ENCODE data around the gene CDC42BPB.

Gene CDC42BPB

DNA sequence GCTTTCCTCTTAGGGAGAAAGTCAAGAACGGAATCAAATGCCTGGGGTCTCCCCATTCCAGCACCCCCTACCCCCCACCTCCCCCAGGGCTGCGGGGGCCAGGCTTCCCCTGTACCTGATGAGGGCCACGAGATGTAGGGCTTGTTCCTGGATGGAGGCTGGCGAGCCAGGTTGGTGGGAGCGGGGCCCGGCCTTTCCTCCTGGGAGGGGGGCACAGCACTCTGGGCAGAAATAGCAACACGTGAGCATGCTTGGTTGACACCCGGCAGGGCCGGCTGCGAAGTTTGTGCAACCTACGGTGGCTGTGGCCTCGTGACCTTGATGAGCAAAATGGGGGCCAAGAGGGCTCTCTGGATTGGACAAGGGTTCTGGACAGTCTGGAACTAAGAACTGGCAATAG is 119.2 kb downstream of the CDC42BPB start:
- H3K27ac ChIP-seq (ENCODE audit: low read depth, low read length), result no peak overlapping the region

DNA sequence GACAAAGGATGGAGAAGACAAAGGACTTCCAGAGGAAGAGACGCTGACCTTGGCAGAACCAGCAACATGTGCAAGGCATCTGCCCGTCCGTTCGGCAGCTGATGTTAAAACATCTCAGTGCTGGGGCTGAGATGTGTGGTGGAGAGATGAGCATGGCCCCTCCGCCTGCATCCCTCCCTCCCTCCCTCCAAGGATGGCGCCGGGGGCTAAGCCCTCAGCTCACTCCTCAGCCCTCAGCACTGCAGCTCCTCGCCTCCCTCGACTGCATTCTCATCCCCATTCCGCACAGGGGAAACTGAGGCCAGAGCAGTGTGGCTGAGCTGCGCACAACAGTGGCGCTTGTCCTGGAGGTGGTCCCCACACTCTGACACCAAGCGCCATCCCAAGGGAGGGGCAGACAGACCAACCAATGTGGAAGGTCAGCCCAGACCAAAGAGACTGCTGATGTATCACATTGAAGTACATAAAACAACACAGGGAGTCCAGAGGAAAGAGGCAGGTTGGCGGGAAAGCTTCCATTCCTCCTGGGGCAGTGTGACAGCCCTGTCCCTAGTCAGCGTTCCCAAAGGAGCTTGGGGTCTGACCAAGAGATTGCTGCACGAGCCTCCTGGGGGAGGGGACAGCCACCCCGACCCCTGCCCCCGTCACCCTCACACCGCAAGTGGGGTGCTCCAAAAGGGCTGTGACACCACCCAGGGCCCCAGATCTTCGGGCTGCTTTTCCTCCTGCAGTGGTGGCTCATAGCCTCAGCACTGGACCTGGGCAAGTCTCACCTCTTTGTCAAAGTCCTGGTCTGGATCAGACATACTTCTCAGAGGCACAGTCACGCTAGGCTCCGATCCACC is 119.8 kb downstream of the CDC42BPB start:
- TF ChIP-seq EZH2phosphoT487 (conservative IDR thresholded peaks at IDR 0.05; ENCODE audit: low read length) (no peak), CTCF (IDR thresholded peaks at IDR 0.05; ENCODE audit: insufficient read depth, low read length, poor library complexity, severe bottlenecking) (no peak)
- H3K9ac ChIP-seq (ENCODE audit: low read length), result no peak overlapping the region

More for the DNA sequence above, 119.2 kb downstream of the CDC42BPB start:
- Histone ChIP-seq H3F3A (ENCODE audit: insufficient read depth) (peaks cover 20% of the 10 kb centered on the region), H3K9me2 (replicated peaks; ENCODE audit: insufficient read depth, low read length) (no peaks in the 10 kb centered on the region), H3K4me3 (ENCODE audit: insufficient read depth, low read length, poor library complexity, severe bottlenecking) (no peak overlapping the region), H3K79me2 (ENCODE audit: insufficient read depth, low read length) (no peaks in the 10 kb centered on the region), H3K4me2 (ENCODE audit: low read depth, low read length, poor library complexity, severe bottlenecking) (no peak overlapping the region), H3K9ac (ENCODE audit: low read length) (no peak overlapping the region), H2AFZ (ENCODE audit: low read depth, low read length, severe bottlenecking) (no peak overlapping the region), H4K20me1 (ENCODE audit: low read depth, low read length) (no peaks in the 10 kb centered on the region), H3K36me3 (ENCODE audit: low read length) (no peaks in the 10 kb centered on the region), H3K9me3 (ENCODE audit: insufficient read depth, low read length) (no peaks in the 10 kb centered on the region), H3K27me3 (ENCODE audit: low read length) (no peaks in the 10 kb centered on the region)
- TF ChIP-seq CTCF (IDR thresholded peaks at IDR 0.05; ENCODE audit: insufficient read depth, low read length, poor library complexity, severe bottlenecking) (no peak), EZH2phosphoT487 (conservative IDR thresholded peaks at IDR 0.05; ENCODE audit: low read length) (no peak)

GRCh38 chr14:102935756-102936155 is 121.6 kb downstream of the CDC42BPB start:
- H3K9me2 ChIP-seq (replicated peaks; ENCODE audit: insufficient read depth, low read length), result no peaks in the 10 kb centered on the region
- H3K4me3 ChIP-seq (ENCODE audit: insufficient read depth, low read length, poor library complexity, severe bottlenecking), result no peak overlapping the region
- no peaks in the 10 kb centered on the region for H3K27me3 ChIP-seq (ENCODE audit: low read length)
- no peaks in the 10 kb centered on the region for H3K9me3 ChIP-seq (ENCODE audit: insufficient read depth, low read length)
- H3K27ac ChIP-seq (ENCODE audit: low read depth, low read length), result peak overlapping the region; percentile 87
- H2AFZ ChIP-seq (ENCODE audit: low read depth, low read length, severe bottlenecking), result no peak overlapping the region
- no peaks in the 10 kb centered on the region for H3K36me3 ChIP-seq (ENCODE audit: low read length)
- H3K4me2 ChIP-seq (ENCODE audit: low read depth, low read length, poor library complexity, severe bottlenecking), result peak overlapping the region; percentile 42
- H3F3A ChIP-seq (ENCODE audit: insufficient read depth), result peaks cover 13% of the 10 kb centered on the region
- no peak overlapping the region for H3K9ac ChIP-seq (ENCODE audit: low read length)
- H4K20me1 ChIP-seq (ENCODE audit: low read depth, low read length), result no peaks in the 10 kb centered on the region
- H3K79me2 ChIP-seq (ENCODE audit: insufficient read depth, low read length), result no peaks in the 10 kb centered on the region
- TF ChIP-seq CTCF (IDR thresholded peaks at IDR 0.05; ENCODE audit: insufficient read depth, low read length, poor library complexity, severe bottlenecking) (no peak), EZH2phosphoT487 (conservative IDR thresholded peaks at IDR 0.05; ENCODE audit: low read length) (no peak)

More for the DNA sequence above, 119.8 kb downstream of the CDC42BPB start:
- no peaks in the 10 kb centered on the region for H3K79me2 ChIP-seq (ENCODE audit: insufficient read depth, low read length)
- H3K36me3 ChIP-seq (ENCODE audit: low read length), result no peaks in the 10 kb centered on the region
- H3K27ac ChIP-seq (ENCODE audit: low read depth, low read length), result no peak overlapping the region
- H3K27me3 ChIP-seq (ENCODE audit: low read length), result no peaks in the 10 kb centered on the region
- H2AFZ ChIP-seq (ENCODE audit: low read depth, low read length, severe bottlenecking), result no peak overlapping the region
- no peaks in the 10 kb centered on the region for H4K20me1 ChIP-seq (ENCODE audit: low read depth, low read length)
- no peaks in the 10 kb centered on the region for H3K9me2 ChIP-seq (replicated peaks; ENCODE audit: insufficient read depth, low read length)
- H3K9me3 ChIP-seq (ENCODE audit: insufficient read depth, low read length), result no peaks in the 10 kb centered on the region
- H3K4me2 ChIP-seq (ENCODE audit: low read depth, low read length, poor library complexity, severe bottlenecking), result no peak overlapping the region
- H3K4me3 ChIP-seq (ENCODE audit: insufficient read depth, low read length, poor library complexity, severe bottlenecking), result no peak overlapping the region
- peaks cover 20% of the 10 kb centered on the region for H3F3A ChIP-seq (ENCODE audit: insufficient read depth)

Measured in SU-DHL-6 (cell line).